Measurements from ENCODE around the gene GMEB2.
A peak's percentile ranks its signal among the peaks of the same experiment; 100 is the strongest.

GMEB2 gene

GRCh38 chr20:63579017-63579694 lies 47.7 kb downstream of the GMEB2 start:
- 89% methylated on average over 18 of the region's 19 CpGs for WGBS

GRCh38 chr20:63578224-63579016 lies 48.5 kb downstream of the GMEB2 start:
- no peaks in the 10 kb centered on the region for H3K36me3 ChIP-seq (ENCODE audit: control insufficient read depth in 1 of 2, insufficient read depth in 2 of 2, low read depth in 1 of 2, low read length in 2 of 2)
- H4K8ac ChIP-seq (ENCODE audit: low read length), result no peak overlapping the region
- no peak overlapping the region for H3K14ac ChIP-seq (ENCODE audit: low read length in 2 of 2)
- no peak overlapping the region for H2BK12ac ChIP-seq (ENCODE audit: low read length in 2 of 2)
- H4K91ac ChIP-seq (ENCODE audit: low read length), result no peak overlapping the region
- H3K4me3 ChIP-seq (ENCODE audit: insufficient read depth in 1 of 2, low read depth in 1 of 2, low read length in 2 of 2), result no peak overlapping the region
- H3K9me3 ChIP-seq (ENCODE audit: control insufficient read depth, low read length), result no peaks in the 10 kb centered on the region
- peaks cover 4% of the 10 kb centered on the region for H3K79me1 ChIP-seq (replicated peaks; ENCODE audit: low read length, poor library complexity, severe bottlenecking)
- H3K4me1 ChIP-seq (ENCODE audit: control insufficient read depth, insufficient read depth, low read depth, low read length), result peaks cover 17% of the 10 kb centered on the region
- no peak overlapping the region for H3K27ac ChIP-seq (ENCODE audit: low read length, poor library complexity, severe bottlenecking)
- no peak overlapping the region for H3K18ac ChIP-seq (ENCODE audit: low read depth in 1 of 2, low read length in 2 of 2)
- DNase-seq, result no peak
- no peak overlapping the region for H2BK15ac ChIP-seq (ENCODE audit: low read depth, poor library complexity, severe bottlenecking)
- WGBS, result 90% methylated on average over 19 of the region's 26 CpGs
- H2AK5ac ChIP-seq (ENCODE audit: low read length, severe bottlenecking), result no peak overlapping the region
- no peak overlapping the region for H3K23ac ChIP-seq (ENCODE audit: low read length in 2 of 2)
- H2BK5ac ChIP-seq (ENCODE audit: low read depth, low read length, poor library complexity, severe bottlenecking), result no peak overlapping the region
- H3K4me2 ChIP-seq (ENCODE audit: low read length, poor library complexity, severe bottlenecking), result no peak overlapping the region
- no peak overlapping the region for H2BK120ac ChIP-seq (ENCODE audit: low read depth, low read length)
- H2AFZ ChIP-seq (ENCODE audit: low read depth, low read length), result no peak overlapping the region
- no peak overlapping the region for H3K9ac ChIP-seq (ENCODE audit: low read length)
- peaks cover 0 to 32% of the 10 kb centered on the region in 2 experiments for H3K27me3 ChIP-seq (ENCODE audit: control insufficient read depth in 1 of 2, insufficient read depth in 1 of 2, low read length in 2 of 2)
- no peak overlapping the region for H3K4ac ChIP-seq (ENCODE audit: low read depth in 1 of 2, low read length in 2 of 2)

More at GRCh38 chr20:63579017-63579694, 47.7 kb downstream of the GMEB2 start:
- no peak overlapping the region for H2BK120ac ChIP-seq (ENCODE audit: low read depth, low read length)
- no peak overlapping the region for H3K9ac ChIP-seq (ENCODE audit: low read length)
- no peak overlapping the region for H2BK5ac ChIP-seq (ENCODE audit: low read depth, low read length, poor library complexity, severe bottlenecking)
- H3K23ac ChIP-seq (ENCODE audit: low read length in 2 of 2), result peak overlapping the region in 1 of 2 experiments; percentile 37
- H3K79me1 ChIP-seq (replicated peaks; ENCODE audit: low read length, poor library complexity, severe bottlenecking), result no peaks in the 10 kb centered on the region
- no peak overlapping the region for H4K91ac ChIP-seq (ENCODE audit: low read length)
- H2BK12ac ChIP-seq (ENCODE audit: low read length in 2 of 2), result no peak overlapping the region
- H3K4ac ChIP-seq (ENCODE audit: low read depth in 1 of 2, low read length in 2 of 2), result no peak overlapping the region
- H3K18ac ChIP-seq (ENCODE audit: low read depth in 1 of 2, low read length in 2 of 2), result no peak overlapping the region
- H3K14ac ChIP-seq (ENCODE audit: low read length in 2 of 2), result no peak overlapping the region
- no peak overlapping the region for H4K8ac ChIP-seq (ENCODE audit: low read length)
- no peak for DNase-seq
- H3K9me3 ChIP-seq (ENCODE audit: control insufficient read depth, low read length), result no peaks in the 10 kb centered on the region
- no peak overlapping the region for H2AK5ac ChIP-seq (ENCODE audit: low read length, severe bottlenecking)
- no peak overlapping the region for H3K4me3 ChIP-seq (ENCODE audit: insufficient read depth in 1 of 2, low read depth in 1 of 2, low read length in 2 of 2)
- H3K36me3 ChIP-seq (ENCODE audit: control insufficient read depth in 1 of 2, insufficient read depth in 2 of 2, low read depth in 1 of 2, low read length in 2 of 2), result no peaks in the 10 kb centered on the region
- no peak overlapping the region for H3K4me2 ChIP-seq (ENCODE audit: low read length, poor library complexity, severe bottlenecking)
- H3K27ac ChIP-seq (ENCODE audit: low read length, poor library complexity, severe bottlenecking), result no peak overlapping the region
- peaks cover 0 to 32% of the 10 kb centered on the region in 2 experiments for H3K27me3 ChIP-seq (ENCODE audit: control insufficient read depth in 1 of 2, insufficient read depth in 1 of 2, low read length in 2 of 2)
- H3K4me1 ChIP-seq (ENCODE audit: control insufficient read depth, insufficient read depth, low read depth, low read length), result peaks cover 15% of the 10 kb centered on the region
- H2AFZ ChIP-seq (ENCODE audit: low read depth, low read length), result no peak overlapping the region
- H2BK15ac ChIP-seq (ENCODE audit: low read depth, poor library complexity, severe bottlenecking), result no peak overlapping the region

- no peaks in the 10 kb centered on the region for H3K9me3 ChIP-seq (ENCODE audit: control insufficient read depth, low read length)
- no peak overlapping the region for H4K91ac ChIP-seq (ENCODE audit: low read length)
- peaks cover 14% of the 10 kb centered on the region for H3K79me1 ChIP-seq (replicated peaks; ENCODE audit: low read length, poor library complexity, severe bottlenecking)
- WGBS, result 95% methylated on average over 19 of the region's 19 CpGs
- no peak overlapping the region for H2AFZ ChIP-seq (ENCODE audit: low read depth, low read length)
- no peak for DNase-seq
- no peak overlapping the region for H3K4me3 ChIP-seq (ENCODE audit: insufficient read depth in 1 of 2, low read depth in 1 of 2, low read length in 2 of 2)
- H4K8ac ChIP-seq (ENCODE audit: low read length), result no peak overlapping the region
- H3K9ac ChIP-seq (ENCODE audit: low read length), result no peak overlapping the region
- no peak overlapping the region for H2BK12ac ChIP-seq (ENCODE audit: low read length in 2 of 2)
- no peak overlapping the region for H2AK5ac ChIP-seq (ENCODE audit: low read length, severe bottlenecking)
- no peak overlapping the region for H2BK120ac ChIP-seq (ENCODE audit: low read depth, low read length)
- H3K4ac ChIP-seq (ENCODE audit: low read depth in 1 of 2, low read length in 2 of 2), result no peak overlapping the region
- H3K14ac ChIP-seq (ENCODE audit: low read length in 2 of 2), result no peak overlapping the region
- H3K27me3 ChIP-seq (ENCODE audit: control insufficient read depth in 1 of 2, insufficient read depth in 1 of 2, low read length in 2 of 2), result peaks cover 0 to 32% of the 10 kb centered on the region in 2 experiments
- no peak overlapping the region for H3K4me2 ChIP-seq (ENCODE audit: low read length, poor library complexity, severe bottlenecking)
- no peak overlapping the region for H3K27ac ChIP-seq (ENCODE audit: low read length, poor library complexity, severe bottlenecking)
- H3K4me1 ChIP-seq (ENCODE audit: control insufficient read depth, insufficient read depth, low read depth, low read length), result peaks cover 25% of the 10 kb centered on the region
- no peak overlapping the region for H2BK5ac ChIP-seq (ENCODE audit: low read depth, low read length, poor library complexity, severe bottlenecking)
- no peak overlapping the region for H3K23ac ChIP-seq (ENCODE audit: low read length in 2 of 2)
- no peak overlapping the region for H2BK15ac ChIP-seq (ENCODE audit: low read depth, poor library complexity, severe bottlenecking)
- no peak overlapping the region for H3K18ac ChIP-seq (ENCODE audit: low read depth in 1 of 2, low read length in 2 of 2)
- H3K36me3 ChIP-seq (ENCODE audit: control insufficient read depth in 1 of 2, insufficient read depth in 2 of 2, low read depth in 1 of 2, low read length in 2 of 2), result peaks cover 2 to 8% of the 10 kb centered on the region in 2 experiments
Observed at GRCh38 chr20:63577317-63577894, 49.5 kb downstream of the GMEB2 start.

GRCh38 chr20:63576311-63576710 lies 50.6 kb downstream of the GMEB2 start:
- Histone ChIP-seq H2BK120ac (ENCODE audit: low read depth, low read length) (no peak overlapping the region), H3K27me3 (ENCODE audit: control insufficient read depth in 1 of 2, insufficient read depth in 1 of 2, low read length in 2 of 2) (peaks cover 0 to 29% of the 10 kb centered on the region in 2 experiments), H4K91ac (ENCODE audit: low read length) (no peak overlapping the region), H3K36me3 (ENCODE audit: control insufficient read depth in 1 of 2, insufficient read depth in 2 of 2, low read depth in 1 of 2, low read length in 2 of 2) (peaks cover 8 to 14% of the 10 kb centered on the region in 2 experiments), H2BK12ac (ENCODE audit: low read length in 2 of 2) (no peak overlapping the region), H3K18ac (ENCODE audit: low read depth in 1 of 2, low read length in 2 of 2) (no peak overlapping the region), H3K9ac (ENCODE audit: low read length) (no peak overlapping the region), H2BK15ac (ENCODE audit: low read depth, poor library complexity, severe bottlenecking) (no peak overlapping the region), H3K27ac (ENCODE audit: low read length, poor library complexity, severe bottlenecking) (no peak overlapping the region), H3K4me2 (ENCODE audit: low read length, poor library complexity, severe bottlenecking) (no peak overlapping the region), H3K4ac (ENCODE audit: low read depth in 1 of 2, low read length in 2 of 2) (no peak overlapping the region), H3K14ac (ENCODE audit: low read length in 2 of 2) (no peak overlapping the region), H3K79me1 (replicated peaks; ENCODE audit: low read length, poor library complexity, severe bottlenecking) (peaks cover 19% of the 10 kb centered on the region), H4K8ac (ENCODE audit: low read length) (no peak overlapping the region), H3K4me1 (ENCODE audit: control insufficient read depth, insufficient read depth, low read depth, low read length) (peaks cover 28% of the 10 kb centered on the region), H2AK5ac (ENCODE audit: low read length, severe bottlenecking) (no peak overlapping the region), H3K23ac (ENCODE audit: low read length in 2 of 2) (no peak overlapping the region), H3K4me3 (ENCODE audit: insufficient read depth in 1 of 2, low read depth in 1 of 2, low read length in 2 of 2) (no peak overlapping the region), H3K9me3 (ENCODE audit: control insufficient read depth, low read length) (no peaks in the 10 kb centered on the region), H2BK5ac (ENCODE audit: low read depth, low read length, poor library complexity, severe bottlenecking) (no peak overlapping the region), H2AFZ (ENCODE audit: low read depth, low read length) (no peak overlapping the region)
- 96% methylated on average over 5 of the region's 7 CpGs for WGBS
- DNase-seq, result no peak
